Vagina (tissue), 2 donors: ENCODE measurements around the gene FYB2.
"Not testable (repeated sequence)": the region's sequence is repeated elsewhere in the genome, so short reads cannot be mapped to it uniquely, and the experiment has no call there.

Experiments used
- POLR2A ChIP-seq, 2 donors: fragments of 450-650 bp; IDR thresholded peaks; one replicate each; pipeline ENCODE4 v1.6.1; 2017; ENCODE audit warnings: antibody characterized with exemption in 2 of 2, mild to moderate bottlenecking in 2 of 2, moderate library complexity in 2 of 2
- TF ChIP-seq, protein P1 (sequence below), 3 experiments: fragments of 450-650 bp in 2 of 3; fragments of 200-600 bp in 1 of 3; sonication (generic) in 1 of 3; IDR thresholded peaks; one replicate each; pipeline ENCODE4 v1.5.1; 2017 to 2019; ENCODE audit warnings: antibody characterized with exemption in 3 of 3, mild to moderate bottlenecking in 2 of 3, moderate library complexity in 2 of 3

DNA sequence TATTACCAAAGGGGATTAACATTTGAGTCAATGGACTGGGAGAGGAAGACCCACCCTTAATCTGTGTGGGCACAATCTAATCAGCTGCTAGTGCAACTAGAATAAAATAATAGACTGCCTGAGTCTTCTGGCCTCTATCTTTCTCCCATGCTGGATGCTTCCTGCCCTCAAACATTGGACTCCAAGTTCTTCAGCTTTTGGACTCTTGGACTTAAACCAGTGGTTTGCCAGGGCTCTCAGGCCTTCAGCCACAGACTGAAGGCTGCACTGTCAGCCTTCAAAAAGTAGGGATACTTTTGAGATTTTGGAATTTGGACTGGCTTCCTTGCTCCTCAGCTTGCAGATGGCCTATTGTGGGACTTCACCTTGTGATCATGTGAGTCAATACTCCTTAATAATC is 44.5 kb downstream of the FYB2 start:
- TF ChIP-seq, protein P1, sequence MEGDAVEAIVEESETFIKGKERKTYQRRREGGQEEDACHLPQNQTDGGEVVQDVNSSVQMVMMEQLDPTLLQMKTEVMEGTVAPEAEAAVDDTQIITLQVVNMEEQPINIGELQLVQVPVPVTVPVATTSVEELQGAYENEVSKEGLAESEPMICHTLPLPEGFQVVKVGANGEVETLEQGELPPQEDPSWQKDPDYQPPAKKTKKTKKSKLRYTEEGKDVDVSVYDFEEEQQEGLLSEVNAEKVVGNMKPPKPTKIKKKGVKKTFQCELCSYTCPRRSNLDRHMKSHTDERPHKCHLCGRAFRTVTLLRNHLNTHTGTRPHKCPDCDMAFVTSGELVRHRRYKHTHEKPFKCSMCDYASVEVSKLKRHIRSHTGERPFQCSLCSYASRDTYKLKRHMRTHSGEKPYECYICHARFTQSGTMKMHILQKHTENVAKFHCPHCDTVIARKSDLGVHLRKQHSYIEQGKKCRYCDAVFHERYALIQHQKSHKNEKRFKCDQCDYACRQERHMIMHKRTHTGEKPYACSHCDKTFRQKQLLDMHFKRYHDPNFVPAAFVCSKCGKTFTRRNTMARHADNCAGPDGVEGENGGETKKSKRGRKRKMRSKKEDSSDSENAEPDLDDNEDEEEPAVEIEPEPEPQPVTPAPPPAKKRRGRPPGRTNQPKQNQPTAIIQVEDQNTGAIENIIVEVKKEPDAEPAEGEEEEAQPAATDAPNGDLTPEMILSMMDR (IDR thresholded peaks at IDR 0.05), result not testable (repeated sequence)
- not testable (repeated sequence) for TF ChIP-seq POLR2A (IDR thresholded peaks at IDR 0.05)
